AG04449 (cell line): ENCODE results near the gene KIF13A.

Experiments used
- CTCF ChIA-PET: fragments of 350-600 bp; formaldehyde crosslinking; extraction: SDS; loops from one replicate; lab custom pipeline; 2021; ENCODE audit warnings: antibody characterized with exemption; lab: Yijun Ruan, JAX
- POLR2A ChIA-PET: fragments of 400-600, 350-600 bp; formaldehyde crosslinking; extraction: SDS; loops from one replicate; lab custom pipeline; 2020; ENCODE audit warnings: antibody characterized with exemption, inconsistent platforms; lab: Yijun Ruan, JAX
- DNase-seq: peaks from one replicate; pipeline ENCODE4 v3.0.0-alpha.2; 2010; ENCODE audit warnings: low read depth, low spot score
- H3K4me3 ChIP-seq: 2 replicates; pipeline ENCODE4 v1.5.1; 2011; ENCODE audit warnings: low read depth, mild to moderate bottlenecking, control low read depth, low read length
- CTCF ChIP-seq: IDR thresholded peaks from one replicate; pipeline ENCODE4 v1.5.1; 2011; ENCODE audit warnings: mild to moderate bottlenecking, moderate library complexity, low read length, control low read depth, inconsistent platforms; ENCODE audit not compliant: insufficient read depth; ENCODE audit errors: missing control alignments

KIF13A gene

DNA sequence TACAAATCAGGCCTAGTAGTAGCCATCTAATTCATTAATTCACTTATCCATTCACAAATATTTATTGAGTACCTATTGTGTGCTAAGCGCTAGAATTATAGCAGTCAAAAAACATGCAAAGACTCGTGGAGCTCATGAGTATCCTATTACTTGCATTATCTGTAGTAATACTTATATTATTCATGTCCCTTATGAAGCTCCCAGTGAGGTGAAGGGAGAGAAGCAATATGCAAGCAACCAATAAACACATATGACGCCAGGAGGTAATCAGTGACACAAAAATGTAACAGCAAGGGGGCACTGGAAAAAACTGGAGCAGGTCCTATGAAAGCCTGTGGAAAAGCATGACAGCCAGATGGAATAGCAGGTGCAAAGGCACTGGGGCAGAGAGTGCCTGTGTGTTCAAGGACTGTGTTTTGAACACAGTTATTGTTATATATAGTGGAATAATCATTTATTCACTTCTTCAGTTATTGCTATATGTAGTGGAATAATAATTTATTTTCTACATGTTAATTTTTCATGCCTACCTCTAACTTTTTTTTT lies 109.5 kb downstream of the KIF13A start:
- no peak for TF ChIP-seq CTCF
- no peak for DNase-seq
- no peak overlapping the region for H3K4me3 ChIP-seq
- CTCF ChIA-PET, result interaction anchor here (1.9 kb wide), 1 partner anchor 11 kb away, joined by 8 read pairs; no protein-coding TSS in a partner anchor
- POLR2A ChIA-PET, result no interaction called here

DNA sequence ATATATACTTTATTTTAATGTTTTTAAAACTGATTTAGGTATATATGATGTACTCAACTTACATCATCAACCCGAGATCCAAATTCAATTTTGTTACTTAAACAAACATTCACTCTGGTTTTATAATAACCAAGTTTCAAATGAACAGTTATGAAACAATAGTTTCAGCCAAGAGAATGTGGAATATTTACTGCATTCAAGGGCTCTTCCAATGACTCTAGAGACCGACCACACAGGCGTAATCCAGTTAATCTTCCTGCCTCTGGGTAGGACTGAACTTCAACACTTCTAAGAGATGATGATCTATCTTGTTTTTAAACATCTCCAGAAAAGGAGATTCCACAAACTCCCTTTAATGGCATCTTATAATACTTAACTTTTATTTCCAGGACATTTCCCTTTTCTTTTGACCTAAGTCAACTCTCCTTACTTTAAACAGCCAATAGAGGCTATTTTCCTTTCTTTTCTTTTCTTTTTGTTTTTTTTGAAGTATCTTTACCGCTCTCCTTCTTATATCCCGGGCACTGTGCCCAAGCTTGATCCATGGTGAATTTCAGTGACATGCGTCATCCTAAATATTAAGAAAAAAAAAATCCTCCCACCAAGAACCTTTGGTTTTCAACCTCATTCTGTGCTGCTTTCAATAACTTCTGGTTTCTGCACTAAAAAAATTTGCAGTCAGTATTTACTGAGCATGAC lies 110.1 kb downstream of the KIF13A start:
- ChIA-PET POLR2A (no interaction called here), CTCF (no interaction called here)
- no peak for DNase-seq
- no peak for TF ChIP-seq CTCF
- no peak overlapping the region for H3K4me3 ChIP-seq

- TF ChIP-seq CTCF, result no peak
- CTCF ChIA-PET, result interaction anchor here (1.1 kb wide), 1 partner anchor 248 kb away, joined by 3 read pairs; the partner anchor contains the start of gene NHLRC1
- DNase-seq, result no peak
- POLR2A ChIA-PET, result no interaction called here
- H3K4me3 ChIP-seq, result no peak overlapping the region
Observed at GRCh38 chr6:17874753-17875152, 112.7 kb downstream of the KIF13A start.

DNA sequence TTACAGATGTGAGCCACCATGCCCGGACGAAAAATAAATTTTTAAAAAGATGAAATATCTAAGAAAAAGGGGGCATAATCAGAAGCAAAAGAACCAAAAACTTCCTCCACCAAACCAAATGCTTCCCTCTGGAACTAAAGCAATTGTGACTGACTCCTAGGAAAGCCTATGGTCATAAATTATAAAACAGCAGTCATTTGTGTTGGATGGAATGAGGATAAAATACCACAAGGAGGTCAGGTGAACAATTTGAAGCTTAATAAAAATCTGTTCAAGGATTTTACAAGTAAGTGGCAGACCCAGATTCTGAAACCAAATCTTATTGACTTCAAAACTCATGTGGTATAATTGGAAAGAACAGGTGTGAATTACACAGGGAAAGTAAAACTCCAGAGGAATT lies 114.5 kb downstream of the KIF13A start:
- ChIA-PET CTCF (interaction anchor here (1.0 kb wide), 1 partner anchor 115 kb away, joined by 3 read pairs; the partner anchor contains the start of gene KIF13A), POLR2A (no interaction called here)
- TF ChIP-seq CTCF, result no peak
- no peak overlapping the region for H3K4me3 ChIP-seq
- DNase-seq, result no peak

DNA sequence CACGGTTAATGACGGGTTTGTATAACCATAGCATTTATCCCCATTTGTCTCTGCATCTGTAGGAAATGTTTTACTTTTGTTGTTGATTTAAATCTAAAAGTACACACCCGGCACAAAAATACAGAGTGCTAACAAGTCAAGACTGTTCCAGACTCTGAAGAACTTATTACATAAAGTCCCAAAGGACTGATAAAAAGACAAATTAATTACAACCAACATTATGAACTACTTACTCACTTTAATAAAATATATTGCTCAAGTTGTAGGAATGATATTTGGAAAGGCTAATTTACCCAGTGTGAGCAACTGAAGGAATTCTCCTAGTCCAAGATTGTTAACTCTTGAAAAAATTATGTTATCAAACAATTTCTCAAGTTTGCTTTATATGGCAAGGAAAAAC lies 115.6 kb downstream of the KIF13A start:
- POLR2A ChIA-PET, result no interaction called here
- DNase-seq, result no peak
- no peak overlapping the region for H3K4me3 ChIP-seq
- TF ChIP-seq CTCF, result no peak
- CTCF ChIA-PET, result no interaction called here

- CTCF ChIA-PET, result no interaction called here
- POLR2A ChIA-PET, result no interaction called here
- TF ChIP-seq CTCF, result no peak
- H3K4me3 ChIP-seq, result no peak overlapping the region
- no peak for DNase-seq
Observed at GRCh38 chr6:17871189-17871519, 116.3 kb downstream of the KIF13A start.
